Liver (tissue), 9 donors: ENCODE measurements around the gene ABCB4. TPM values are rescaled to one million over a fixed set of nuclear protein-coding genes. Genes with fewer than 3 reads are reported as not detected.

Experiments used
- DNase-seq: peaks from one replicate; pipeline ENCODE4 v3.0.0-alpha.2; 2017; ENCODE audit warnings: low spot score
- H3K27ac ChIP-seq, 2 donors: one replicate each; pipeline ENCODE4 v1.7.0; 2013; ENCODE audit warnings: inconsistent platforms in 2 of 2, low read length in 2 of 2, control low read depth in 1 of 2, low read depth in 1 of 2, mild to moderate bottlenecking in 1 of 2
- H3K27me3 ChIP-seq, 4 donors: one replicate each; pipeline versions ENCODE4 v1.6.1 to v1.7.0; 2013; ENCODE audit warnings: low read length in 3 of 4, inconsistent platforms in 1 of 4, mild to moderate bottlenecking in 1 of 4, moderate library complexity in 1 of 4; ENCODE audit not compliant: control insufficient read depth in 4 of 4, insufficient read depth in 4 of 4
- H3K36me3 ChIP-seq, 4 donors: one replicate each; pipeline versions ENCODE4 v1.6.1 to v1.7.0; 2013; ENCODE audit warnings: low read length in 3 of 4, mild to moderate bottlenecking in 3 of 4, low read depth in 1 of 4, moderate library complexity in 1 of 4; ENCODE audit not compliant: control insufficient read depth in 4 of 4, insufficient read depth in 3 of 4
- H3K4me1 ChIP-seq, 4 donors: one replicate each; pipeline versions ENCODE4 v1.6.1 to v1.7.0; 2013; ENCODE audit warnings: low read length in 3 of 4, mild to moderate bottlenecking in 3 of 4, moderate library complexity in 1 of 4; ENCODE audit not compliant: control insufficient read depth in 4 of 4, insufficient read depth in 4 of 4
- H3K4me3 ChIP-seq, 3 donors: one replicate each; pipeline versions ENCODE4 v1.6.1 to v1.7.0; 2013; ENCODE audit warnings: low read length in 3 of 3, control low read depth in 1 of 3, low read depth in 1 of 3, mild to moderate bottlenecking in 1 of 3
- H3K9ac ChIP-seq, 2 donors: one replicate each; pipeline ENCODE4 v1.7.0; 2013; ENCODE audit warnings: low read length in 2 of 2, mild to moderate bottlenecking in 2 of 2, moderate library complexity in 2 of 2, control low read depth in 1 of 2, low read depth in 1 of 2
- H3K9me3 ChIP-seq, 4 donors: one replicate each; pipeline versions ENCODE4 v1.6.1 to v1.7.0; 2013; ENCODE audit warnings: low read length in 3 of 4; ENCODE audit not compliant: control insufficient read depth in 4 of 4
- EGR1 ChIP-seq, 2 donors: IDR thresholded peaks; 2 replicates each; pipeline ENCODE4 v1.6.1; 2016 to 2018; ENCODE audit warnings: antibody characterized with exemption in 2 of 2, low read depth in 2 of 2
- FOXA1 ChIP-seq: IDR thresholded peaks from 2 replicates; pipeline ENCODE4 v1.6.1; 2016; ENCODE audit warnings: antibody characterized with exemption
- FOXA2 ChIP-seq: IDR thresholded peaks from 2 replicates; pipeline ENCODE4 v1.6.1; 2016; ENCODE audit warnings: antibody characterized with exemption
- GABPA ChIP-seq, 2 donors: IDR thresholded peaks in 1 of 2; conservative IDR thresholded peaks in 1 of 2; 2 replicates each; pipeline ENCODE4 v1.6.1; 2016; ENCODE audit warnings: antibody characterized with exemption in 2 of 2, mild to moderate bottlenecking in 1 of 2, moderate library complexity in 1 of 2
- HNF4A ChIP-seq, 2 donors: conservative IDR thresholded peaks; 2 replicates each; pipeline ENCODE4 v1.6.1; 2016; ENCODE audit warnings: antibody characterized with exemption in 2 of 2, mild to moderate bottlenecking in 2 of 2
- HNF4G ChIP-seq: IDR thresholded peaks from 2 replicates; pipeline ENCODE4 v1.6.1; 2016; ENCODE audit warnings: antibody characterized with exemption
- SP1 ChIP-seq: IDR thresholded peaks from 2 replicates; pipeline ENCODE4 v1.6.1; 2018; ENCODE audit warnings: antibody characterized with exemption, mild to moderate bottlenecking
- TAF1 ChIP-seq: conservative IDR thresholded peaks from 2 replicates; pipeline ENCODE4 v1.6.1; 2016; ENCODE audit warnings: antibody characterized with exemption, mild to moderate bottlenecking
- YY1 ChIP-seq: IDR thresholded peaks from 2 replicates; pipeline ENCODE4 v1.6.1; 2016; ENCODE audit warnings: antibody characterized with exemption, mild to moderate bottlenecking
- WGBS: extraction: QIAGEN DNeasy Blood & Tissue Kit; methylation state at CpG from one replicate; pipeline ENCODE4 v1.1.7; 2013; 5-methylcytosine and 5-hydroxymethylcytosine counted together
- polyA plus RNA-seq, 2 donors: library from polyadenylated mRNA; stranded (reverse) in 1 of 2; unstranded in 1 of 2; fragments of 200-250 nt in 1 of 2; fragments of >200 nt in 1 of 2; fragmentation: Nextera tagmentation in 1 of 2; extraction: Ambion mirVana in 1 of 2; gene quantifications; one replicate each; pipeline versions ENCODE4 v1.2.1 to v1.2.3, GENCODE V29; 2013 to 2015
- total RNA-seq, 2 donors: library from RNA; depleted of rRNA; stranded (reverse); fragments of >200 nt; gene quantifications; one replicate each; pipeline ENCODE4 v1.2.3, GENCODE V29; 2014
- TF ChIP-seq, protein P1 (sequence below): IDR thresholded peaks from 2 replicates; pipeline ENCODE4 v1.6.1; 2016; ENCODE audit warnings: antibody characterized with exemption
- TF ChIP-seq, protein P2 (sequence below): IDR thresholded peaks from 2 replicates; pipeline ENCODE4 v1.6.1; 2016; ENCODE audit warnings: antibody characterized with exemption
- donor health status: healthy.
- donor health status: healthy.
- donor health status: healthy.
- donor health status: healthy.
- donor health status: healthy.

Gene ABCB4
- total RNA-seq (100 to 1,000 TPM in 1 of 2 donors, 1 to 10 TPM in 1; 6.7 to 409 TPM), polyA plus RNA-seq (10 to 100 TPM; 61.5 to 93.8 TPM)

DNA sequence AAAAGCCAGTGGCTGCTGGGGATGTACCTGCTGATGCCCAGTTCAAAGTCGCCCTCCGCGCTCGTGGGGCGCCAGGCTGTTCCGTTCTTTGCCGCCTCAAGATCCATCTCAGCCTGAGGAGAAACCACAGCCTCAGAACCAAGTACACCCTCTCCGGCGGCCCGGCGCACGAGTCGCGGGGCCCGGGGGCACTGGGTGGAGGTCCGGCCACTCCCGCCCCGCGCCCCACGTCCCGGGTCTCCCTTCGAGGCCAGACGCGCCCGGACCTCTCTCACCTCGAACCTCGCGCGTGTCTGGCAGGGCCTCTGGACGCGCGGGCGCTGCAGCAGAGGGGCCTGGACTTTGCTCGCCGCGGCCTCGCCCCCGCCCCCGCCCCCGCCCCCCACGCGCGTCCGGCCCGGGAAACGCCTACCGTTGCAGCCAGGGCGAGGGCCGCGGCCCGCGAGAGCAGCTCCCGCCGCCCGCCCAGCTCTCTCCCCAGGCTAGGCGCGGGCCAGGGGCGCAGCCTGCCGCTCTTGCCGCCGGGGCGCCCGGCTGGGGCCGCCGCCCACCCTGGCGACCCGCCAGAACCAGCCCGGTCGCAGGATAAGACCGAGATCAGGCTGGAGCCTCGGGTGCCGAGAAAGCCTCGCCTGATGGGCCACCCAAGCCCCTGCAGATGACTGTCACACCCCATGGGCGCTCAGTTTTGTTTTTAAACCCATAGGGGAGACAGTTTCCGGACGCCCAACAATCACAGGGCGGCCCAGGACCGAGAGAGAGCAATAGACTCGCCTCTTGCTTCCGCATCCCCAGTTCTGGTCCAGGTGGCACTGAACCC lies at the start of gene ABCB4:
ABCB4 (minus strand) TSS at position 322 of the 820 bp plus-strand sequence; CDS start at position 107, 215 bp downstream.
- Histone ChIP-seq H3K36me3 (peaks cover 0 to 2% (median 0%) of the 10 kb centered on the region in 4 donors), H3K27ac (peak within 1 kb of the TSS; percentile 88 to 98), H3K9me3 (no peaks in the 10 kb centered on the region), H3K9ac (peak within 1 kb of the TSS; percentile 85 to 95), H3K27me3 (no peaks in the 10 kb centered on the region), H3K4me1 (peaks cover 1 to 36% (median 6%) of the 10 kb centered on the region in 4 donors), H3K4me3 (peak within 1 kb of the TSS; percentile 56 to 95 (median 75))
- TF ChIP-seq FOXA2 (no peak), HNF4G (peak; percentile 34), HNF4A (conservative IDR thresholded peaks at IDR 0.05) (peak; percentile 45 to 49), FOXA1 (no peak), TAF1 (peak; percentile 77), YY1 (no peak)
- TF ChIP-seq, protein P1, sequence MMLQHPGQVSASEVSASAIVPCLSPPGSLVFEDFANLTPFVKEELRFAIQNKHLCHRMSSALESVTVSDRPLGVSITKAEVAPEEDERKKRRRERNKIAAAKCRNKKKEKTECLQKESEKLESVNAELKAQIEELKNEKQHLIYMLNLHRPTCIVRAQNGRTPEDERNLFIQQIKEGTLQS = no peak
- TF ChIP-seq, protein P2, sequence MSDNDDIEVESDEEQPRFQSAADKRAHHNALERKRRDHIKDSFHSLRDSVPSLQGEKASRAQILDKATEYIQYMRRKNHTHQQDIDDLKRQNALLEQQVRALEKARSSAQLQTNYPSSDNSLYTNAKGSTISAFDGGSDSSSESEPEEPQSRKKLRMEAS = no peak
- 5% methylated on average over 80 of the region's 80 CpGs for WGBS
- DNase-seq = peak; percentile 57

DNA sequence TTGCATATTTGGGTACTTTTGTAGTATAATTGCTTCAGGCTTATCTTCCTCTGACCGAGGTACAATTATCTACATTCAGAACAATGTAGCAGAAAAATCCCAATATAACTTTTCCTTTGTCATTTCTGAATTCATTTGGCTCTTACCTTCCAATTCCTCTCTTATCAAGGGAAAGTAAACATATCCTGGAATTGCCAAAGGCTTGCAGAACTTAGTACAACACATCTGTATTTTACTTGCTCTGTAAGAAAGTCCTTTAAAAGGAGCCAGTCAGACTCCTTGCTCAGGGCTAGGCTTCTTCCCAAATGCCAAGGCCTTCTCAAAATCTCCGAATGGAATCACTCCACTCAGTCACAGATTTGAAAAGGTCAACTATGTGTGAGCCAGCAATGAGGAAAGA lies 43.3 kb upstream of the ABCB4 start:
- H3K4me3 ChIP-seq = no peak overlapping the region
- no peak overlapping the region for H3K9ac ChIP-seq
- H3K36me3 ChIP-seq = peaks cover 4 to 15% (median 10%) of the 10 kb centered on the region in 4 donors
- H3K4me1 ChIP-seq = no peaks in the 10 kb centered on the region
- H3K9me3 ChIP-seq = no peaks in the 10 kb centered on the region
- 72% methylated on average over 2 of the region's 2 CpGs for WGBS
- H3K27me3 ChIP-seq = no peaks in the 10 kb centered on the region
- TF ChIP-seq SP1 = no peak
- TF ChIP-seq HNF4A (conservative IDR thresholded peaks at IDR 0.05) = peak in 1 of 2 donors; percentile 9
- H3K27ac ChIP-seq = no peak overlapping the region
- no peak for DNase-seq

DNA sequence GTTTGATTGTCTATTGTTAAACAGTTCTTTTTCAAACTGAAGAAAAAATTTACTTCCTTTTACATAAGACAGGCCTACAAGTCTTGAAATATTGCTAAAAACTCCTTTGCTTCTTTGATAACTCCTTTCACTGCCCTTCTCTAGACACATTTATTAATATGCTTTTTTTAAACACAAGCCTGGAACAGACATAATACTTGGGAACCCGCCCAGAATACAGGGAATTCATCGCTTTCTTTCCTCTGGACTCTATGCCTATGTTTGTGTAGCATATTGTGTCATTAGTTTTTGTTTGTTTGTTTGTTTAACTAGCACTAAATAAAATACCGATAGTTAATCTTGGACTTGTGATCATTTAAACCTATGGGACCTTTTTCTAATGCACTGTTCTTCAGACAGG lies 42.4 kb upstream of the ABCB4 start:
- DNase-seq = no peak
- no peak overlapping the region for H3K4me3 ChIP-seq
- WGBS = 91% methylated on average over 3 of the region's 3 CpGs
- no peaks in the 10 kb centered on the region for H3K27me3 ChIP-seq
- no peaks in the 10 kb centered on the region for H3K4me1 ChIP-seq
- H3K36me3 ChIP-seq = peaks cover 4 to 22% (median 14%) of the 10 kb centered on the region in 4 donors
- TF ChIP-seq GABPA (IDR thresholded peaks at IDR 0.05 in 1 of 2, conservative IDR thresholded peaks at IDR 0.05 in 1 of 2) (no peak), EGR1 (IDR thresholded peaks at IDR 0.05; ENCODE audit: low read depth in 2 of 2) (no peak)
- no peaks in the 10 kb centered on the region for H3K9me3 ChIP-seq
- no peak overlapping the region for H3K9ac ChIP-seq
- H3K27ac ChIP-seq = no peak overlapping the region

DNA sequence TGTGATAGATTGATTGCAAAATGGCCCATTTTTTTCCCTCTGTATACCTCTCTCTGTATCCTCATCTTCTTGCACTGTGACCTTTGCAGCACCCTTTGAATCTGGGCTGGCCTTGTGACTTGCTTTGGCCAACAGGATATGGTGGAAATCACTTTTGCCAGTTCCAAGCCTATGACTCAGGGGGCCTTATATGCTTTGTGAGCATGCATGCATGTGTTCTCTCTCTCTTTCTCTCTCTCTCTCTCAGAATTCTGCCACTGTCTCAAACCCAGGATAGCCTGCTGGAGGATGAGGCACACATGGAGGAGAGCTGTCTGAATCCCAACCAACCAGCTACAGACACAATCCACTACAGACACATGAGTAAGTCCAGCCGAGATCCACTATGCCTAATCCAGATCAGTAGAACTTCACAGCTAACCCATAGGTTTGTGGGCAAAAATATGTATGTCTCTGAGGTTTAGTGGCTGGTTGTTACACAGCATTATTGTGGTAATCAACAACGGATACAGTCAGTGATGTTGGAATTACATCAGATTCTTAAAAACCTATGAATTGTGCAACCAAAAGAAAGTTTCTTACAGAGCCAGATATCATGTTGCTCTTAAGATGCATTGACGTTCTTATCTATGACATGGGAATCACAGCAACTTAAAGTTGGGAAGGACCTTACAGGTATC lies 41.8 kb upstream of the ABCB4 start:
- H3K27me3 ChIP-seq = no peaks in the 10 kb centered on the region
- TF ChIP-seq HNF4G (no peak), HNF4A (conservative IDR thresholded peaks at IDR 0.05) (no peak)
- 90% methylated on average over 3 of the region's 3 CpGs for WGBS
- DNase-seq = no peak
- H3K4me3 ChIP-seq = no peak overlapping the region
- no peak overlapping the region for H3K9ac ChIP-seq
- no peaks in the 10 kb centered on the region for H3K9me3 ChIP-seq
- H3K27ac ChIP-seq = no peak overlapping the region
- H3K4me1 ChIP-seq = no peaks in the 10 kb centered on the region
- H3K36me3 ChIP-seq = peaks cover 4 to 26% (median 17%) of the 10 kb centered on the region in 4 donors
